HG03521 (cell line): Measurements from ENCODE around the gene PCK2.

Experiments
- ATAC-seq: cut with Tn5 transposase; IDR thresholded peaks from one replicate; pipeline ENCODE4 v1.9.1; 2021; ENCODE audit warnings: mild to moderate bottlenecking, moderate library complexity; ENCODE audit not compliant: unreplicated experiment

Gene PCK2

DNA sequence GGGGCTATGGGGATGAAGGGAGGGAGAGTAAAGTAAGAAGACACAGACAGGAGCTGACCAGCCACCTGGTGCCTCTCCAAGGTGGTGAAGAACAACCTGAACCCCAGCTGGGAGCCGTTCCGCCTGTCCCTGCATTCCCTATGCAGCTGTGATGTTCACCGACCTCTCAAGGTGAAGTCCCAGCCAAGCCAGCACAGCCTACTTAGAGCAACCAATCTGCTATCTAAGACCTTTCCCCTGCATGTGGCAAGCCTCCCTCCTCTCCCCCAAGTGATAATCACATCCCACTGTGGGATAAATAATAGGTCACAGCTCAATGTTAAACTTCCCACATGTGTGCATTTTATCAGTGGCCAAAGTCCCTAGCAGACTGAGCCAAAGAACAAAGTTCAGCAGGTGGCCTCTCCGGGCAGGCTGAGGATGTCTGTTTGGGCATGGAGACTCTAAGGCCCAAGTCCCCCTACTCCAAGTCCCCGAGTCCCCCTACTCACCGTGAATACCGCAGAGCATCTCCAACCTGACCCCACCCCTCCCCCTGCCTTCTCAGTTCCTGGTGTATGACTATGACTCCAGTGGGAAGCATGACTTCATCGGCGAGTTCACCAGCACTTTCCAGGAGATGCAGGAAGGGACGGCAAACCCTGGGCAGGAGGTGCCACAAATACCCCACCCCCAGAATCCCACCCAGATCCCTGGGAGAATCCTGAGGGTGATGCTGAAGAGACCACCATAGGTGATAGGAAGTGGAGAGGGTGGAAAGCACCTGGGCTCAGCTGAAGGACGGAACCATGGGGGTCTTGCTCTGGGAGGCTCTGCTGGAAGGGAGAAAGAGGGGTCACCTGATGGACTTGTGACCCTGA, 19.3 kb upstream of the PCK2 start:
- no peak for ATAC-seq

DNA sequence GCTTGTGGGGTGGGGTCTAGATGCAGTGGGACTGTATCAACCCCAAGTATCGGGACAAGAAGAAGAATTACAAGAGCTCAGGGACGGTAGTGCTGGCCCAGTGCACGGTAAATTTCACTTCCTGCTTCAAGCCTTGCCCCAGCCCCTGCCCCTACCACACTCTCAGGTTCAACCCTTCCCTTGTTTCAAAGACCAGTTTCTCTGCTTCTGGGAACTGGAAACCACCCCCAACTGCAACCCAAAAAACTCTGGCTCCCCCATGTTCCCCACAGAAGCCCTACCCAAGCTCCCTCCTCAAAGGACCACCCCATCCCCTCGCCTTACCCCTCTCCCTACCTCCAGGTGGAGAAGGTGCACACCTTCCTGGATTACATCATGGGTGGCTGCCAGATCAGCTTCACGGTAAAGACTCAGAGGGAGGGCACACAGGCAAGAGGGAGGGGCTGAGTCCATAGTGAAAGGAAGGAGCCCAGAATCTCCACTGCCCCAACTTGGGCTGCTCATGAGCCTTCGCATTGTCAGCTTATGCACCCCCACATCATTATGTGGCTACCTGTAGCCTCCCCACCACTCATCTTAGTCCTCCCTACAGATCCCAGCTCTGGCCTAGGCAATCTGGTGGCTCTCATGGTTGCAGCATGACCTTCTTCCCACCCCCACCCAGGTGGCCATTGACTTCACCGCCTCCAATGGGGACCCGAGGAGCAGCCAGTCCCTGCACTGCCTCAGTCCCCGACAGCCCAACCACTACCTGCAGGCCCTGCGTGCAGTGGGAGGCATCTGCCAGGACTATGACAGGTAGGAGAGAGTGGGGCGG, 18.4 kb upstream of the PCK2 start:
- no peak for ATAC-seq

DNA sequence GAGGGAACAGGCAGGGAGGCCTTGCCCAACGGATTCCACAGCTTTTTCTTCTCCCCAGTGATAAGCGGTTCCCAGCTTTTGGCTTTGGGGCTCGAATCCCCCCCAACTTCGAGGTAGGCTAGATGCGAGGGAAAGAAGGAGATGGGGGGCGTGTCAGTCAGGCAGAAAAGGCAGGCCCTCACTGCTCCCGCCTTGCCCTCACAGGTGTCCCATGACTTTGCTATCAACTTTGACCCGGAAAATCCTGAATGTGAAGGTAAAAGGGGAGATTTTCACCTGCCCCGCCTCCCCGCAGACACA, 17.9 kb upstream of the PCK2 start:
- no peak for ATAC-seq

DNA sequence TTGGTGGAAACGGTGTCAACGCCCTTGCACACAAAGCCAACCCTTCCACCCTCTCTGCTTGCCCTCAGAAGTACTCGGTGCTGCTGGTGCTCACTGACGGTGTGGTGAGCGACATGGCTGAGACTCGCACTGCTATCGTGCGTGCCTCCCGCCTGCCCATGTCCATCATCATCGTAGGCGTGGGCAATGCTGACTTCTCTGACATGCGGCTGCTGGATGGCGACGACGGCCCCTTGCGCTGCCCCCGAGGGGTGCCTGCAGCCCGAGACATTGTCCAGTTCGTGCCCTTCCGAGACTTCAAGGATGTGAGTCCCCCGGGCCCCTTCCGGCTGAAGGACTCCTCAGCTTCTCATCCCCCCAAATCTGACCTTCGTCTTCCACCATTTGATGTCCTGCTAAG, 17.0 kb upstream of the PCK2 start:
- ATAC-seq = no peak

DNA sequence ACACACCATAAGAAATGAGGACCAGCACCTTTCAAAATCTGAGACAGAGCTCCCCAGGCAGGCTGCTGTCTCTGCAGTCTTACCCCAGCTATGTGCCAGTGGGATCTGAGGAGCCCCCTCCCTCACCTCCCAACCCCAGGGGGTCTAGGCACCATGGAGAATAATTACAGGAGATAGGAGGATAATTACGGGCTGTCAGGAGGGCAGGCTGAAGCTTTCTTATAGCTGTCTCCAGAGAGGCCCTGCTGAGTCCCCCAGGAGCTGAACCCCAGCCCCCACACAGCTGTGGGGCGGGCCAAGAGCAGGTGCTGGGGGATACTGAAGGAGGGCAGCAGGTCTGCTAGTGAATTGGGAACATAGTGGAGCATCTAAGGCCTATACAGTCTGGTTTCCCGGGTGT, 16.0 kb upstream of the PCK2 start:
- ATAC-seq = no peak

DNA sequence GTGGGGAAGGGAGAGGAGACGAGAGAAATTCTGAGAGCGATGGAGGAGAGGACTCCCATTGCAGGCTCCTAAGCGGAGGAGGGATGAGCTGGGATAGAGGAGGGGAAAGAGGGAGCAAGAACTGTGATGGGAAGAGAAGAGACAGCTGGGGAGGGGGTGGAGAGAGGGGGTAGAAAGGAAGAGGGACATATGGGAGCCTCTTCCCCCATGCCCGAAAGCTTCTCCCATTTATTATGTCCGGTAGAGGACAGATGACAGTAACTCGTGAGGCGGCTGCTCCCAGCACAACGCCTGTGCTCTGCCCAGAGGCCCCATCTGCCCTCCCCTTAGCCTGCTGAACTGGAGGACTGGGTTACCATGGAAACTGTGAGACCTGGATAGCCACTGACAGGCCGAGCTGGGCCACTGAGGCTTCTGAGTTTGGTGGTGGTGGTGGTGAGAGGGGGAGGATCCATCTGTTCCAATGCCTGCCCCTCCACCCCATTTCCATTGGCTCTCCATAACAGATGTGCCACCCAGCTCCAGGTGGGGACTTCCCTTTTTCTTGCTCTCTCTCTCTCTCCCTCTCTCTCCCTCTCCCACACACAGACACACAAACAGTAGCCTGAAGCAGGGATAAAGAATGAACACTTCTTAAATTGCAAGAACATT, 14.5 kb upstream of the PCK2 start:
- no peak for ATAC-seq

DNA sequence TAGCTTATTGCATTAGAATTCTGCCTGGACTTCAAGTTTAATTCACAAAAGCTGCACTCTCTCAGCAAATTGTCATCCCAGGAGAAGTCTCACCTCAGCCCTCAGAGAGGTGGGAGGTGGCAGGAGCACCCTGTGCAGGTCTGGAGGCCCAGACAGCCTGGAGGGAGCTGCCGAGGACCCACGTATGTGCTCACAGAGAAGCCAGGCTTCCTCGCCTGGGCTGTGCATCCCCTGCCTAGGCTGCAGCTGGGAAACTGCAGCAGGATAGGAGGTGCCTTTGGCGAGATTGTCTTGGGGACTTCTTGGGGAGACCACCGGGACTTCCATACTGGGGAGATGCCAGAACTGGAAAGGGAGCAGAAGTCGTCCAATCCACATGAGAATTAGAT, 14.0 kb upstream of the PCK2 start:
- ATAC-seq = no peak

DNA sequence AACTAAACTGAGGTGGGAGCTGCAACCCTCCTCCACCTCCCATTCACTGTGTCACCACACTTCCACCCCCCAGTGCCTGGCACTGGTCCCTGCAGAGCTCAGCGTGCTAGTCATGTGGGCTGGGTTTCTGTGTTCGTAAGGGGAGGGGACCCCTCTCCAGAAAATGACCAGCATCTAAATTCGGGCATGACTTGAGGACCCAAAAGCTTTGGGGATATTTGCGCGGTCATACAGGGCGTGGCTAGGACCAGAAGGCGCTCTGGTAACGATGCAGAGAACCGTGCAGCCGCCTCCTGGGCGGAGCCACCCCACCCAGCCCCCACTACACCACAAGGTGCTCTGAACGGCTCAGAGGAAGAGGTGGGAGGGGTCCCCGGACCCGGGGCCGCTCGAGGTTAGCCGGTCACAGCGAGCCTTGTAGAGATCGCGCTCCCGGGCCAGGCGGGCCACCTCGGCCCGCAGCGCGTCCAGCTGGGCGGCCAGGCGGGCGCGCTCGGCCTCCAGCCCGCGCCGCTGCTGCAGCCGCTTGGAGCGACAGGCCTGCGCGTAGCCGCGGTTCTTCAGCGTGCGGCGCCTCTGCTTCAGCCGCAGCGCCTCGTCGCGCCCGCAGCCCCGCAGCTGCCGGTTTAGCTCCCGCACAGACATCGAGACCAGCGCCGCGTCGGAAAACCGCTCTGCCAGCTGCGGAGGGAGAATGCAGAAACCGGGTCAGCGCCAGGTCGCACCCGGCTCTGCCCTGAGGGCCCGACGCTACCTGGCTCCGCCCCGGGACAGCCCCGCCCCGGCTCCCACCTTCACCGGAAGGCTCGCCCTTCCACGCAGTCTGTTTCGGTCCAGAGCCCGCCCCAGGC, 13.0 kb upstream of the PCK2 start:
- peak; percentile 85 for ATAC-seq

DNA sequence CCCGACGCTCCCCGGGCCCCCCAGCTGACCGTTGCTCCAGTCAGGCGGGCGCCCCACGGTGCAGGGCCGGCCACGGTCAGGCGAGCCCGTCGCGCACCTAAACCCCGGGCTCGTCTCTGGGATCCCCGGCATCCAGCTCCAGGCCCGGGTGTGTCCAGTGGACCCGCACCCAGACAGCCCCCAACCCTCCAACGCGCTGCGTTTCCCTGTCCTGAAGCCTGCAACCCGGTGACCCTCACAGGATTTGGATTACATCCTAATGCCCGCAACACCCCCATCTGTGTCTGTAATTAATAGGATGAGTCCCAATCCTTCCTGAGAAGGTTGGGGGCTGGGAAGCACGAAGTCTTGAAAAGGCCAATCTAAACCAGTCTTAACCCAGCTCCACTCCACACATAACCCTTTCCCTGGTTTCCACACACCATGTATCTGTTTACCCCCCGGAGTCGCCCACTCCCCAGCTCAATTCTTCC, 12.3 kb upstream of the PCK2 start:
- ATAC-seq = no peak

DNA sequence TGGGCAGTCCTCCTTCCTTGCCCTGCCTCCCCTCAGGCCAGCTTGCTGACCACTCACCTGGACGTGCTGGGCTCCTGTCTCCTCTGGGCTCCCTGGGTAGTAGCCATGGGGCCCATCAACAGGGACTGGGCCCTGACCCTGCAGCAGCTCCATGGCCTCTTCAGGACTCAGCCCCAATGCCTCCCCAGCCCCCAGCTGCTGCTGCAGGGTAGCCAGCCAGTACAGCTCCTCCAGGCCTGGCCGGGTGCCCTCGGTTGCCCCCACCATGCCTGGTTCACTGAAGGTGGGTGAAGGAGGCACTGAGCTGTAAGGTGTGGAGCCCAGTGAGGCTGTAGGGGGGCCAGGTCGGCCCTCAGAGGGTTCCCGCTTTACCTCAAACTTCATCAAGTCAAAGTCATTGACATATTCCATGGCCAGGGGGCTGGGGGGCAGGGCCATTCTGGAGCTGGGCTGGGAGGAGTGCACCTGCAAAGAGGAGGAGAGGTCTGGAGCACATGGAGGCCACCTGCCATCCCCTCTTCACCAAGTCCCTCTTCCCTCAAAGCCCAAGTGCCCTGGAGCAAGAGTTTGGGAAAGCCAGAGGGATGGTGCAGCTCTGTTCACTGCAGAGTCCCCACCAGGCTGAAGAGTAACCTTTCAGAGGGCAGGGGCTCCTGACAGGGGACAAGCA, 11.6 kb upstream of the PCK2 start:
- ATAC-seq = no peak

DNA sequence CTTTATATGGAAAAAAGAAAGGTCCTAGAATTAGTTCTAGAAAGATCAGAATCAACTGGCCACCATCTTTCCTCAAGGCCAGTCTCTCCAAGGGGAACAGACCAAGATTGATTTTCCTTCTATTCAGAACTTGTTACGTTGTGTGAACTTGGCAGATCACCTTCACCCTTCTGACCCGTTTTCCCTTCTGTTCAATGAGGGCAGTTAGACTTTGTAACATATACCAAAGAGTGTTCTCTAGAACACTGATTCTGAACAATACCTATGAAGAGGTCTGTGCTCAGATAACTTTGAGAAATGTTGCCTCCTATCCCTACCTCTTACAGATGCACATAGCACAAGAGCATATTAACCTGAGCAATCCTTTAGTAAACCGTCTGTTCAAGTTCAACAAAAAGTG, 10.6 kb upstream of the PCK2 start:
- ATAC-seq = no peak

DNA sequence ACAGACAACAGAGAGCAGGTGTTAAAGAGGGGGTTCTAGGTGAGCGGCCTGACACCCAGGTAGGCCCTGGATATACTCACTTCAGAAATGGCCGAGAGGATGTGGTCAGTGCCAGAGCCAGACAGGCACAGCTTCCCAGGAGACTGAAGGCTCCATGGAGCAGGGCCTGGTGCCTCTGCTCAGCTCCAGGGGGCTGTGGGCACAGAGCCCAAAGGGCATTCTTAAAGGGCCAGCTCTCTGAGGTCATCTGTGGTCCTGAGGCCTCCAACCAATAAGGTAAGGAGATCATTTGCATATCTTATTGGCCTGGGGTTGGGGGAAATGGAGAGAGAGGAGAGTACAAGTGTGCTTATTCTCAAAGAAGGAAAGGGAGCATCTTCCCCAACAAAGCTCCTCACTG, 9.7 kb upstream of the PCK2 start:
- no peak for ATAC-seq

DNA sequence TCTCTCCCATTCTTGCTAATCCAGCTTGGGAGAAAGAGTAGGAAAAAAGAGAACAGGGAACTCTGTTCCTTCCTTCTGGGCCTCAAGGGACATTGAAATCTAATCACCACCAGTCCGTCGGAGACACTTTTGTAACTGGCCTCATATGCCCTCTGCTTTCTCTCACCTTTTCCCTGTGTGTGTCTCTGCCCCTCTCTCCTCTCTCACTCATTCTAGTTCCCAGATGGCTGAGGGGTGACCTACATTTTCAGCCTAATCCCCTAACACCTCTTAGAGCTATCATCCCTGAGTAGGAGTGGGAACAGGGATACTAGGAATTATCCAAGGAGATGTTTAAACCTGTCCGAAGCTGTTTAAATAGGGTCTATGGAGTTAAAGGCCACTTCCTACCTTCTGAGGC, 8.9 kb upstream of the PCK2 start:
- no peak for ATAC-seq

DNA sequence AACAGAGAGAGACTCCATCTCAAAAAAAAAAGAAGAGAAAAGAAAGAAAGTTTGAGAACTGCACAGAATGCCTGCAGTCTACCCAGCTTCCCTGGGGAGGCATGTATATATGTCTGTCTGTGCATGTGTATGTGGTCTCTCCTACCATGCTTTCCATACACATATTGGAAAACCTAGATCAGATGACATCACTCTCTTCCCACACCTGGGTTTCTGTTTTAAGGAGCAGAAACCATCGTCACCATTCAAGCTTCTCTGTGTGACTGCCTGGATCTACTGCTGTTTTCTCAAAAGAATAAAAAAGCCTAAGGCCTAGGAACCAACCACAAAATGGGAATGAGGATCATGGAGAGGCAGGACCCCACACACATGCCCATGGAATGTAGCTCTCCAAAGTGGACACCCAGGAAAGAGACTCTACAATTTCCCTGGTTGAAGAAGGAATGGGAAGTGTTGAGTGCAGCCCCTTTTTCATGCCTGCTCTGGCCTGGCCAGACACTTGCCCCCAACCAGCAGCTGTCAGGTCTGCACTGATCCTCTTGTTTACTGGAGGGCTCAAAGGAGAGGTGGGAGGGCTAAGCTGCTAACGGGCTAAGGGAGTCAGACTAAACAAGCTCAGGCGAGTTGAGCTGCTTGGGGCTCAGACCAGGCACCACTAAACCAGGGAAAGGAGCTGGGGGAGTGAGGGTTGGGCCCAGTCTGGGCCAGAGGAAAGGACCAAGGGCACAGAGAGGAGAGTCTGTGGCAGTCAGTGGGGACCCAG, 7.7 kb upstream of the PCK2 start:
- ATAC-seq = no peak

DNA sequence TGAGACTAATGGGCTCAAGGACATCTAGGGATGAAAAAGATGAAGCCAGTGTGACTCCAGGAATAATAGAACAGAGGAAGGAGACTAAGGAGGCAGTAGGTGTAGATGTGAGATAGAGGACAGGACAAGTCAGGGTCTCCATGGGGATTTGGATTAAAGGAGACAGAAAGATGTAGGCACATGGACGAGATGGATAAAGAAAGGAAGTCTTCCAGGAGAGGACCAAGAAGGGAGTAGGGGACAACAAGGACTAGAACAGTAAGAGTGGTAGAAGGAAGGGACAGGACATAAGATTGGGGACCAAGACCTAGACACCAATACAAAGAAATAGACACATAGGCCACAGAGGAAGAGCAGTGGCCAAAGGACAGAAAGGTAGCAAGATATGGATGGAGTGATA, 7.1 kb upstream of the PCK2 start:
- no peak for ATAC-seq

DNA sequence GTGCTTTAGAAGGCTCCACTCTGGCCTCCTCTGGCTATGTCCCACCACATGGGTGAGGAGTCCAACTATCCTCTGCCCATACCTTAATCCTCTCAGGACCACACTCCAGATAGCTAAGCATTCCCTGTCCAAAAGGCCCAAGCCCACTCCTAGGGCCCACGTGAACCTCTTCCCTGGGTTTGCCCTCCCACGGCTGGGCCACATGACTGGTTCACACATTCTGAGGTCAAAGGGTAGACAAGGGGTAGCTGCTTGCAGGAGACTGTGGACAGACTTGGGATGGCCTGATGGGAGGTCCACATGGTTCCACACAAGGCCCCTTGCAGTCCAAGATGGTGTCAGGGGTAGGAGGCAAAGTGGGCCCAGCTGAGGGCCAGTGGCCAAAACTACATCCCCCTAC, 6.0 kb upstream of the PCK2 start:
- no peak for ATAC-seq

DNA sequence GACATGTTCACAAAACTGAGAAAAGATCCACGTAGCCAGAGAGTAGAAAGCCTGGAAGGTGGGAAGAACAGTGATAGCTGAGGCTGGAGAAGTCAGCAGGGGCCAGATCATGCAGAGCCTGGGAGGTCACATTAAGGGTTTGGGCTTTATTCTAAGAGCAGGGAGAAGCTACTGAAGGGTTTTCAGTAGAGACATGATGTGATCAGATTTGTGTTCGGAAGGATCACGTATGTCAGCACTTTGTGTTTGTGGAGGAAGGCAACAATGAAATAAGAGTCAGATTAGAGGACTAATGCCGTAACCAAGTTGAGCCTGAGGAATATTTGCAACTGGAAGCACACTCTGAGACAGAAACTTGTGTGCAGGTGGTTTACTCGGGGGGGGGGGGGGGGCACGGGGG, 4.2 kb upstream of the PCK2 start:
- no peak for ATAC-seq

DNA sequence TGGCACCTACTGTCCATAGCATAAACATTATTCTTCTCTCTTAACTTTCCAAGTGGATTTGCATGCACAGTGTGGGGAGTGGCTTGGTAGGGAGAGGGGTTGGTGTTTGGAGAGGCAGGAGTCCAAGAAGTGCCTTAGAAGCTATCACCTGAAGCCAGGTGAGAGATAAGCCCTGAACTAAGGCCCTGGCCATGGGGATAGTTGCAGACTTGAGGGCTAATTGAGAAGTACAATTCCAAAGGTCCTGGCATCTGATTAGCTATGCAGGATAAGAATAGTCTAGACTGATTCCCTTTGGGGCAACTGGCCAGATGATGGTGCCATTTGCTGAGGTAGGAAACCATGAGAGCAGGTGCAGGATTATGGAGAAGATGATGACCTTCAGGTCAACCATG, 2.0 kb upstream of the PCK2 start:
- no peak for ATAC-seq

DNA sequence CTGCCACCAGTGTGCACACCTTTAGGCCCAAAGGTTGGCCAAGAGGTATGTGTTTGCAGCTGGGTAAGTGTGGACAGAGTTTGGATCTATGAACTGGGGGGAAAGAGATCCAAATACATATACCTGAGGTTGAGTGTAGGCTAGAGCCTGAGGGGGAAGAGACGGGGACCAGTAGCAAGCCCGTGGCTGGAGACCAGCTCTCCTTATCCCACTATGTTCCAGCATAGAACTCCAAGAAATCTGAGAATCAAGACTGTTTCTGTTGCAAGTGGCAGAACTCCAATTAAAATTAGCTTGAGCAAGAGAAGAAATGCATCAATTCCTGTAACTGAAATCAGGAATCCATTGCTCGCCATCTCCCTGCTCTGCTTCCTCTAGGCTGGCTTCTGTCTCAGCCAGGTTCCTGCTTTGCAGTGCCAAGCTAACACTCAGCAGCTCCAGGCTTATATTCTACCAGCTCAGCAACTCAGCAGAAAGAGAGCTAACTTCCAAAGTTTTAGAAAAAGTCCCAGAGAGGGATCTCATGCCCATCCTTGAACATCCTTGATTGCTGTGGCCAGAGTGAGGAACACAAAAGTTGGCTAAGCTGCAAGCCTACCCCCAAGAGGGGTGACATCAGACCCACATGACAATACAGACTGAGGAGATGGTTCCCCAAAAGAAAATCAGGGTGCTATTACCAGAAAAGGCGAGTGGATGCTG, 1.5 kb upstream of the PCK2 start:
- no peak for ATAC-seq
